ENCODE results near the gene ALG10. TPM values are rescaled to one million over a fixed set of nuclear protein-coding genes. Genes with fewer than 3 reads are reported as not detected.
"Not testable (repeated sequence)": the region's sequence is repeated elsewhere in the genome, so short reads cannot be mapped to it uniquely, and the experiment has no call there.

ALG10 gene

DNA sequence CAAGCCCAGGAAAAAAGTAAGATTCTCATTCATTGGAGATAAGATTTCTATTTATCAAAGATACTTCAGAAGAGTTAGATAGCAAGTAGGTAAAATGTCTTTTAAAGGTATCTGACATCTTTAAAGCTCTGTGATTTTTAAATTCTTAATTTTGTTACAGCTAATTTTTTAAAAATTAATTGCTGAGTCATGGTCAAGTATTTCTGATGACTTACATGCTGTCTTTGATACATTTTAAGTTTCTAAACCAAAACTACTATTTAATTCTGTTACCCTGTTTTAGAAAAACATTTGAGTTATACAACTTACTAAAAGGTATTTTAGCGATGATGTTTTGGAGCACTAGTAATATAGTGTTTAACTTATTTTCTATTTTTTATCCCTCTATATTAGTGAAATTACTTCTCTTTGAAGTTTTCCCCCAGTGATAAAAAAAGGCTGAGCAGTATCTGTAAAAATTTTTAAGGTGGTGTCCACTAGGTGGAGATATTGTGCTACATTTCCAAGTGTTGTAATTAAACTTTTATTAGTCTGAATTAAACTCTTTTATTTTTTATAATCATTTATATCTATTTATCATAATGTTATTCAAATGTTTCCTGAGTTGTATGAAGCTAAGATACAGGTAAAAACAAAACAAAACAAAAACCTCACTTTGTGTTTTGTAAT, 11.5 kb downstream of the ALG10 start:
- H3K27me3 ChIP-seq (ENCODE audit: control insufficient read depth, insufficient read depth, low read length), result no peaks in the 10 kb centered on the region
- H3K9ac ChIP-seq (ENCODE audit: low read depth, low read length), result no peak overlapping the region
- H3K4me3 ChIP-seq (ENCODE audit: low read length), result no peak overlapping the region
- H3K4me2 ChIP-seq (ENCODE audit: low read length), result no peak overlapping the region
- no peaks in the 10 kb centered on the region for H3K4me1 ChIP-seq (ENCODE audit: control insufficient read depth, insufficient read depth, low read length)
- no peaks in the 10 kb centered on the region for H3K9me3 ChIP-seq (replicated peaks; ENCODE audit: low read length)
- no peaks in the 10 kb centered on the region for H3K36me3 ChIP-seq (ENCODE audit: insufficient read depth, low read length)

DNA sequence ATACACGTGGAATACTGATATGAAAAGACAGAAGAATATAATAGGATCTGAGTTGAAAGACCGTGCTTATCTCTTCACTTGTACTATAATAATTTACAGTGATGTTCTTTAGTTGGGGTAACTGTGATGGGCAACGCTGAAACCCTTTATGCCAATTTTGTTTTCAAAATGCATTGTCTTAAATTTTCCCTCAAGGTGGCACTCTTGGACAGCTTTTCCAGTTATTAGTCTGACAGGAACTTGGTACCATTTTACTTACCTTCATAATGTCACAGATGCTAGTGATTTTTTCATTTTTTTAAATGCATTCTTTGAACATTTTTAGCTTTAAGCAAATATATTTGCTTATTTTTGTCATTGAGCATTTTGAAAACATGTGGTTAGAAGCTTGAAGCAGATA, 16.1 kb downstream of the ALG10 start:
- not testable (repeated sequence) for H3K36me3 ChIP-seq (ENCODE audit: insufficient read depth, low read length); H3K9me3 ChIP-seq (replicated peaks; ENCODE audit: low read length); H3K27me3 ChIP-seq (ENCODE audit: control insufficient read depth, insufficient read depth, low read length); H3K4me3 ChIP-seq (ENCODE audit: low read length); H3K4me1 ChIP-seq (ENCODE audit: control insufficient read depth, insufficient read depth, low read length); H3K9ac ChIP-seq (ENCODE audit: low read depth, low read length); H3K4me2 ChIP-seq (ENCODE audit: low read length)

DNA sequence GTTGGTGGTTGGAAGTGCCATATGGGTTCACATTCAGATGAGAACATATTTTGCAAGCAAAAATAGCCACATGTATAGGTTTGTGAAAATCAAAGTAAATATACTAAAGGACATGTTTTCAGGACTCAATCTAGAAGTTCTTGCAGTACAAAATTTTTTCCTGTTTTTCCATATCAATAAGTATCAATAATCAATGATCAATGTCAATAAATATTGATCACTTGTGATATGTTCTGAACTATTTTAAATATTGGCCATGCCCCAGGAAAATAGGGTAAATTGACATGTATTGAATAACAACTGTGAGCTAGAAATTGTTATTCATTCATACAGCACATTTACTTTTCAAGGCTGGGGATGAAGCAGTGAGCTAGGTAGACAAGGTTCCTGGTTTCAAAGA, 24.3 kb downstream of the ALG10 start:
- Histone ChIP-seq H3K9ac (ENCODE audit: low read depth, low read length) (no peak overlapping the region), H3K9me3 (replicated peaks; ENCODE audit: low read length) (peaks cover 3% of the 10 kb centered on the region), H3K36me3 (ENCODE audit: insufficient read depth, low read length) (no peaks in the 10 kb centered on the region), H3K4me3 (ENCODE audit: low read length) (no peak overlapping the region), H3K4me2 (ENCODE audit: low read length) (no peak overlapping the region), H3K27me3 (ENCODE audit: control insufficient read depth, insufficient read depth, low read length) (no peaks in the 10 kb centered on the region), H3K4me1 (ENCODE audit: control insufficient read depth, insufficient read depth, low read length) (no peaks in the 10 kb centered on the region)

DNA sequence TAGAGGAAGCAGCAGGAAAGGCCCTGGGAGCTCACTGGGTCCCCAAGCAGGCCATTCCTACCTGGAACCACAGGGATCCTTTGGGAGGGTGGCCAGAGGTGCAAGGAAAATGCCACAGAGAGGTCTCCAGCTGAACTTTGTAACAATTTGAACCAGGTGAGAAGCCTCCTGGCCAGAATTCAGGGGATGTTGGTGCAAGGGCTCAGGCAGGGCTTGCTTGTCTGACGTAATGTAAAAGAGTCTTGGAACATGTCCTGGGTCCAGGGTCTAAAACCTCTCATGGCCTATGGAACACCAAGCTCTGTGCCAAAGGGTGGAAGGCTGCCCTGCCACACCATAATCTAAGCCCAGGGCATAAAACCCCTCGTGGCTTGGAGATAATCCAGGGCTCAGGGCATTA, 25.6 kb downstream of the ALG10 start:
- H3K4me1 ChIP-seq (ENCODE audit: control insufficient read depth, insufficient read depth, low read length); H3K4me2 ChIP-seq (ENCODE audit: low read length); H3K27me3 ChIP-seq (ENCODE audit: control insufficient read depth, insufficient read depth, low read length): not testable (repeated sequence)

DNA sequence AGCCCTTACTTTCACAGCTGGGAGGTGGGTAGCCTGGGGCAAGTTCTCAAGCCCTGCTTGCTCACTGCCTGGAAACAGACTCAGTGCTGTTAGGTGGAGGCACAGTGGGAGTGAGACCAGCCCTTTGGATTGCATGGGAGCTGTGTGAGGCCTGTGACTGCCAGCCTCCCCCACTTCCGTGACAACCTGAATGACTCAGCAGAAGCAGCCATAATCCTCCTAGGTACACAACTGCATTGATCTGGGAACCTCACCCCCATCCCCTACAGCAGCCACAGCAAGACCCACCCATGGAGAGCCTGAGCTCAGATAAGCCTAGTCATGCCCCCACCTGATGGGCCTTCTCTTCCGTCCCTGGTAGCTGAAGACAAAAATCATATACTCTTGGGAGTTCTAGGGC, 26.4 kb downstream of the ALG10 start:
- H3K36me3 ChIP-seq (ENCODE audit: insufficient read depth, low read length), result no peaks in the 10 kb centered on the region
- no peaks in the 10 kb centered on the region for H3K4me1 ChIP-seq (ENCODE audit: control insufficient read depth, insufficient read depth, low read length)
- no peak overlapping the region for H3K4me3 ChIP-seq (ENCODE audit: low read length)
- H3K9me3 ChIP-seq (replicated peaks; ENCODE audit: low read length), result peaks cover 3% of the 10 kb centered on the region
- H3K4me2 ChIP-seq (ENCODE audit: low read length), result no peak overlapping the region
- H3K9ac ChIP-seq (ENCODE audit: low read depth, low read length), result no peak overlapping the region
- H3K27me3 ChIP-seq (ENCODE audit: control insufficient read depth, insufficient read depth, low read length), result no peaks in the 10 kb centered on the region

More for the DNA sequence above, 25.6 kb downstream of the ALG10 start:
- not testable (repeated sequence) for H3K9ac ChIP-seq (ENCODE audit: low read depth, low read length); H3K4me3 ChIP-seq (ENCODE audit: low read length); H3K36me3 ChIP-seq (ENCODE audit: insufficient read depth, low read length); H3K9me3 ChIP-seq (replicated peaks; ENCODE audit: low read length)

DNA sequence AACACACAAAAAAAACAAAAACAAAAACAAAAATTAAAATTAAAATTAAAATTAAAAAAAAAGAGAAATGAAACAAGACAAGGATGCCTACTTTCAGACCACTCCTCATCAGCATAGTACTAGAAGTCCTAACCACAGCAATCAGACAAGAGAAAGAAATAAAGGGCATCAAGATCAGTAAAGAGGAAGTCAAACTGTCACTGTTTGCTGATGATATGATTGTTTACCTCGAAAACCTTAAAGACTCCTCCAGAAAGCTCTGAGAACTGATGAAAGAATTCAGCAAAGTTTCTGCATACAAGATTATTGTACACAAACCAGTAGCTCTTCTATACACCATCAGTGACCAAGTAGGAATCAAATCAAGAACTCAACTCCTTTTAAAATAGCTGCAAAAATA, 29.2 kb downstream of the ALG10 start:
- peaks cover 3% of the 10 kb centered on the region for H3K9me3 ChIP-seq (replicated peaks; ENCODE audit: low read length)
- no peaks in the 10 kb centered on the region for H3K27me3 ChIP-seq (ENCODE audit: control insufficient read depth, insufficient read depth, low read length)

DNA sequence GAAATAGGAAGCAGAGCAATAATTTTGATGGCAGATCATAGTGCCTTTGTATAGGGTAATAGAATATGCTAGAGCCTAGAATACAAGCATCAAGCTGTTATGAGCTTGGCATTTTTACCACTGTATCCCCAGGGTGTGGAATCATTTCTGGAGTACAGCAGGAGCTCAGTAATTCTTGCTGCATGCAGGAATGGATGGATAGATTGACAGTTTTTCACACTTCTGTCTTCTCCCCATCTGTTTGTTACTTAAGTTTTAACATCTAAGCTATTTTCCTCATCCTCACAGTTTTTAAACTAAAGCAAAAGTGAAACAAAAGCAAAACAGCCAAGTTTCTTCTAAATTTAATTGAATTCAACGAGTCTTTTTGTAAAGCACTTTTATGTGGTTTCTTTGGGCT, 32.6 kb downstream of the ALG10 start:
- Histone ChIP-seq H3K36me3 (ENCODE audit: insufficient read depth, low read length) (no peaks in the 10 kb centered on the region), H3K27me3 (ENCODE audit: control insufficient read depth, insufficient read depth, low read length) (no peaks in the 10 kb centered on the region), H3K4me3 (ENCODE audit: low read length) (no peak overlapping the region), H3K9me3 (replicated peaks; ENCODE audit: low read length) (no peaks in the 10 kb centered on the region), H3K4me2 (ENCODE audit: low read length) (no peak overlapping the region), H3K4me1 (ENCODE audit: control insufficient read depth, insufficient read depth, low read length) (no peaks in the 10 kb centered on the region), H3K9ac (ENCODE audit: low read depth, low read length) (no peak overlapping the region)

More for the DNA sequence above, 29.2 kb downstream of the ALG10 start:
- no peak overlapping the region for H3K4me2 ChIP-seq (ENCODE audit: low read length)
- H3K4me1 ChIP-seq (ENCODE audit: control insufficient read depth, insufficient read depth, low read length), result no peaks in the 10 kb centered on the region
- H3K9ac ChIP-seq (ENCODE audit: low read depth, low read length), result no peak overlapping the region
- no peak overlapping the region for H3K4me3 ChIP-seq (ENCODE audit: low read length)
- no peaks in the 10 kb centered on the region for H3K36me3 ChIP-seq (ENCODE audit: insufficient read depth, low read length)

Small RNAs within 50 kb of the gene (small RNA-seq; reads per million reads assigned to genes)
- not detected for gene RF00019
